HEK293 (cell line): Measurements from ENCODE around the gene TFE3.
A peak's percentile ranks its signal among the peaks of the same experiment; 100 is the strongest.

Experiments
- HOXD13 ChIP-seq: sonication (generic); formaldehyde crosslinking; IDR thresholded peaks from 2 replicates; pipeline ENCODE4 v1.8.0; 2022; ENCODE audit warnings: missing genetic modification reagents, borderline replicate concordance
- ZBTB8A ChIP-seq: fragments of 450-650 bp; formaldehyde crosslinking; IDR thresholded peaks from 2 replicates; pipeline ENCODE4 v1.5.1; 2016; ENCODE audit warnings: missing biosample characterization, missing genetic modification characterization
- ZNF121 ChIP-seq: fragments of 450-650 bp; formaldehyde crosslinking; IDR thresholded peaks from 2 replicates; pipeline ENCODE4 v1.5.1; 2016; ENCODE audit warnings: missing biosample characterization, missing genetic modification characterization
- TF ChIP-seq, protein P1 (sequence below): fragments of 450-650 bp; formaldehyde crosslinking; IDR thresholded peaks from 2 replicates; pipeline ENCODE4 v1.5.1; 2016; ENCODE audit warnings: missing biosample characterization, missing genetic modification characterization

DNA sequence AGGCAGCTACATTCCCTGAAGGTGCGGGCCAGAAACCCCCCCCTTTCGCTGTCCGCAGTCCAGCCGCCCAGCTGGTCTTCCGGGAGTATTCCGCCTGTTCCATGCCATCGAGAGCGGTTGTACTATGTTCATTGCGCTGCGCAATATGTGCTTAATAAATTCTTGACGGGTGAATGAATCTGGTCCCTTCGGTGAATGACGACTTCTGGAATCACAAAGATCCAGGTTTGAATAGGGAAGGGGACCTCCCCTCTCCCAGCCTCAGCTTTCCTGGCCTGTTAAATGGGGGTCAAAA is 777 bp upstream of the TFE3 start:
- TF ChIP-seq ZBTB8A = no peak
- TF ChIP-seq, protein P1, sequence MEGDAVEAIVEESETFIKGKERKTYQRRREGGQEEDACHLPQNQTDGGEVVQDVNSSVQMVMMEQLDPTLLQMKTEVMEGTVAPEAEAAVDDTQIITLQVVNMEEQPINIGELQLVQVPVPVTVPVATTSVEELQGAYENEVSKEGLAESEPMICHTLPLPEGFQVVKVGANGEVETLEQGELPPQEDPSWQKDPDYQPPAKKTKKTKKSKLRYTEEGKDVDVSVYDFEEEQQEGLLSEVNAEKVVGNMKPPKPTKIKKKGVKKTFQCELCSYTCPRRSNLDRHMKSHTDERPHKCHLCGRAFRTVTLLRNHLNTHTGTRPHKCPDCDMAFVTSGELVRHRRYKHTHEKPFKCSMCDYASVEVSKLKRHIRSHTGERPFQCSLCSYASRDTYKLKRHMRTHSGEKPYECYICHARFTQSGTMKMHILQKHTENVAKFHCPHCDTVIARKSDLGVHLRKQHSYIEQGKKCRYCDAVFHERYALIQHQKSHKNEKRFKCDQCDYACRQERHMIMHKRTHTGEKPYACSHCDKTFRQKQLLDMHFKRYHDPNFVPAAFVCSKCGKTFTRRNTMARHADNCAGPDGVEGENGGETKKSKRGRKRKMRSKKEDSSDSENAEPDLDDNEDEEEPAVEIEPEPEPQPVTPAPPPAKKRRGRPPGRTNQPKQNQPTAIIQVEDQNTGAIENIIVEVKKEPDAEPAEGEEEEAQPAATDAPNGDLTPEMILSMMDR (tag by site-specific recombination) = 0 out of 2 replicates have a peak, but pooled peaks have one; percentile 2
- TF ChIP-seq HOXD13 (CRISPR knock-in tag) = no peak
- no peak for TF ChIP-seq ZNF121 (tag by site-specific recombination)
